PC-9 (cell line): ENCODE data around the gene CDK5R1.

Experiments
- CTCF ChIP-seq: fragments of 200-600 bp; sonication (generic); conservative IDR thresholded peaks from 2 replicates; pipeline ENCODE4 v1.6.1; 2017; ENCODE audit warnings: mixed run types, antibody characterized with exemption, mild to moderate bottlenecking, moderate library complexity
- EZH2 ChIP-seq: fragments of 200-600 bp; sonication (generic); IDR thresholded peaks from 2 replicates; pipeline ENCODE4 v1.8.0; 2017; ENCODE audit warnings: antibody characterized with exemption, low read depth

DNA sequence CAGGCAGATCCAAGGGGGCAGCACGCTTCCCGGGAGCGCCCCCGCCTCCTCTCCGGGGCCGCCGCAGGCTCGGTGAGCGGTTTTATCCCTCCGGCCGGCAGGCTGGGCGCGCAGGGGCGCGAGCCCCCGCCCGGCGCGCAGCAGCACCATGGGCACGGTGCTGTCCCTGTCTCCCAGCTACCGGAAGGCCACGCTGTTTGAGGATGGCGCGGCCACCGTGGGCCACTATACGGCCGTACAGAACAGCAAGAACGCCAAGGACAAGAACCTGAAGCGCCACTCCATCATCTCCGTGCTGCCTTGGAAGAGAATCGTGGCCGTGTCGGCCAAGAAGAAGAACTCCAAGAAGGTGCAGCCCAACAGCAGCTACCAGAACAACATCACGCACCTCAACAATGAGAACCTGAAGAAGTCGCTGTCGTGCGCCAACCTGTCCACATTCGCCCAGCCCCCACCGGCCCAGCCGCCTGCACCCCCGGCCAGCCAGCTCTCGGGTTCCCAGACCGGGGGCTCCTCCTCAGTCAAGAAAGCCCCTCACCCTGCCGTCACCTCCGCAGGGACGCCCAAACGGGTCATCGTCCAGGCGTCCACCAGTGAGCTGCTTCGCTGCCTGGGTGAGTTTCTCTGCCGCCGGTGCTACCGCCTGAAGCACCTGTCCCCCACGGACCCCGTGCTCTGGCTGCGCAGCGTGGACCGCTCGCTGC, 832 bp downstream of the CDK5R1 start:
- no peak for TF ChIP-seq CTCF
- no peak for TF ChIP-seq EZH2
